Heart left ventricle (tissue), 13 donors: Measurements from ENCODE around the gene PTGR3.

Source experiments
- CTCF ChIP-seq, 12 donors: fragments of 200-600 bp; sonication (generic) in 4 of 12; IDR thresholded peaks; one replicate each; pipeline versions ENCODE4 v1.5.0 to v1.8.0; 2018 to 2022; ENCODE audit warnings: antibody characterized with exemption in 12 of 12, mild to moderate bottlenecking in 5 of 12
- POLR2A ChIP-seq, 2 donors: fragments of 450-650 bp; IDR thresholded peaks; one replicate each; pipeline ENCODE4 v1.6.1; 2017; ENCODE audit warnings: antibody characterized with exemption in 2 of 2, mild to moderate bottlenecking in 2 of 2, moderate library complexity in 2 of 2
- donor health status: ischemic (EF 13 %, LVEDD 7.1; RV severe dilation, severe dysfunction).
- donor health status: DM: no; HTN: yes; CAD: no.
- donor health status: DM: no; HTN: no; CAD: no.
- donor health status: ischemic (EF 25% LVEDD 6.9; RV normal size, moderate dysfunction).
- donor health status: ischemic (EF 25% LVEDD 5.7; RV mildly dilated, moderate dysfunction).
- donor health status: ischemic (EF 35%, LVEDD 5.7; RV mildly dilated, moderate dysfunction).
- donor health status: nonischemic (EF 11% LVEDD 7.7; RV severe dilation, severe dysfunction).
- donor health status: DM: yes; HTN: yes; CAD: no.
- donor health status: PGD.
- donor health status: ischemic (EF 29% LVEDD 5.4; RV normal size, mild dysfunction).
- donor health status: nonischemic (EF 23%, LVEDD 6.1; RV moderate dilation, normal function).

GRCh38 chr18:75205514-75206132 lies 3.3 kb downstream of the PTGR3 start:
- no peak for TF ChIP-seq CTCF (IDR thresholded peaks at IDR 0.05)
- no peak for TF ChIP-seq POLR2A (IDR thresholded peaks at IDR 0.05)
